Measurements from ENCODE around the gene ZNF598. TPM values are rescaled to one million over a fixed set of nuclear protein-coding genes. Genes with fewer than 3 reads are reported as not detected.

The ZNF598 gene
- total RNA-seq, result 82.0 and 83.3 TPM in 2 replicates

- intact Hi-C loops (cut with micrococcal nuclease), result loop anchor here (1.0 to 5.0 kb wide), 2 partner anchors 18 to 37 kb away; partner anchors contain the start of genes NTHL1 and TSC2
- no peaks in the 10 kb centered on the region for H3K9me3 Mint-ChIP-seq
- H3K36me3 Mint-ChIP-seq (ENCODE audit: low read depth), result peaks cover 33% of the 10 kb centered on the region
- peak; percentile 74 for DNase-seq (ENCODE audit: low spot score)
- peak within 1 kb of the TSS; percentile 97 for H3K4me3 Mint-ChIP-seq (ENCODE audit: low read depth)
- peaks cover 22% of the 10 kb centered on the region for H3K4me1 Mint-ChIP-seq (ENCODE audit: low read depth)
- H3K27ac Mint-ChIP-seq, result peak within 1 kb of the TSS; percentile 92
- no peaks in the 10 kb centered on the region for H3K27me3 Mint-ChIP-seq (ENCODE audit: low read depth)
Observed at GRCh38 chr16:2009791-2010510, at the start of gene ZNF598. Gene ZNF598, minus strand, starts transcription at chr16:2009821.

- Mint-ChIP-seq H3K27me3 (ENCODE audit: low read depth) (no peaks in the 10 kb centered on the region), H3K9me3 (no peaks in the 10 kb centered on the region), H3K27ac (no peak overlapping the region), H3K4me3 (ENCODE audit: low read depth) (no peak overlapping the region), H3K4me1 (ENCODE audit: low read depth) (no peaks in the 10 kb centered on the region), H3K36me3 (ENCODE audit: low read depth) (no peaks in the 10 kb centered on the region)
- intact Hi-C loops (cut with micrococcal nuclease), result no loop called here
- DNase-seq (ENCODE audit: low spot score), result no peak
Observed at GRCh38 chr16:2058872-2059271, 49.3 kb upstream of the ZNF598 start.

GRCh38 chr16:2058420-2058819, 48.8 kb upstream of the ZNF598 start:
- Mint-ChIP-seq H3K9me3 (no peaks in the 10 kb centered on the region), H3K4me1 (ENCODE audit: low read depth) (no peaks in the 10 kb centered on the region), H3K27ac (no peak overlapping the region), H3K4me3 (ENCODE audit: low read depth) (no peak overlapping the region), H3K27me3 (ENCODE audit: low read depth) (no peaks in the 10 kb centered on the region), H3K36me3 (ENCODE audit: low read depth) (no peaks in the 10 kb centered on the region)
- no peak for DNase-seq (ENCODE audit: low spot score)
- intact Hi-C loops (cut with micrococcal nuclease), result no loop called here

- Mint-ChIP-seq H3K27me3 (ENCODE audit: low read depth) (no peaks in the 10 kb centered on the region), H3K4me3 (ENCODE audit: low read depth) (no peak overlapping the region), H3K36me3 (ENCODE audit: low read depth) (no peaks in the 10 kb centered on the region), H3K27ac (no peak overlapping the region), H3K9me3 (no peaks in the 10 kb centered on the region), H3K4me1 (ENCODE audit: low read depth) (no peaks in the 10 kb centered on the region)
- DNase-seq (ENCODE audit: low spot score), result no peak
- intact Hi-C loops (cut with micrococcal nuclease), result no loop called here
Observed at GRCh38 chr16:2057438-2057837, 47.8 kb upstream of the ZNF598 start.

- DNase-seq (ENCODE audit: low spot score), result no peak
- Mint-ChIP-seq H3K27ac (no peak overlapping the region), H3K27me3 (ENCODE audit: low read depth) (no peaks in the 10 kb centered on the region), H3K4me3 (ENCODE audit: low read depth) (no peak overlapping the region), H3K4me1 (ENCODE audit: low read depth) (no peaks in the 10 kb centered on the region), H3K9me3 (no peaks in the 10 kb centered on the region), H3K36me3 (ENCODE audit: low read depth) (no peaks in the 10 kb centered on the region)
- intact Hi-C loops (cut with micrococcal nuclease), result no loop called here
Observed at GRCh38 chr16:2056681-2057407, 47.2 kb upstream of the ZNF598 start.

- Mint-ChIP-seq H3K4me1 (ENCODE audit: low read depth) (no peaks in the 10 kb centered on the region), H3K4me3 (ENCODE audit: low read depth) (no peak overlapping the region), H3K36me3 (ENCODE audit: low read depth) (peaks cover 3% of the 10 kb centered on the region), H3K27me3 (ENCODE audit: low read depth) (no peaks in the 10 kb centered on the region), H3K9me3 (no peaks in the 10 kb centered on the region), H3K27ac (no peak overlapping the region)
- no peak for DNase-seq (ENCODE audit: low spot score)
- intact Hi-C loops (cut with micrococcal nuclease), result no loop called here
Observed at GRCh38 chr16:2056077-2056476, 46.5 kb upstream of the ZNF598 start.

- Mint-ChIP-seq H3K27me3 (ENCODE audit: low read depth) (no peaks in the 10 kb centered on the region), H3K4me1 (ENCODE audit: low read depth) (no peaks in the 10 kb centered on the region), H3K36me3 (ENCODE audit: low read depth) (peaks cover 7% of the 10 kb centered on the region)
Observed at GRCh38 chr16:2054543-2055245, 45.1 kb upstream of the ZNF598 start.

GRCh38 chr16:2053897-2054296, 44.3 kb upstream of the ZNF598 start:
- no peak for DNase-seq (ENCODE audit: low spot score)
- Mint-ChIP-seq H3K4me3 (ENCODE audit: low read depth) (no peak overlapping the region), H3K4me1 (ENCODE audit: low read depth) (no peaks in the 10 kb centered on the region), H3K9me3 (no peaks in the 10 kb centered on the region), H3K27ac (no peak overlapping the region), H3K27me3 (ENCODE audit: low read depth) (no peaks in the 10 kb centered on the region), H3K36me3 (ENCODE audit: low read depth) (peaks cover 7% of the 10 kb centered on the region)
- intact Hi-C loops (cut with micrococcal nuclease), result no loop called here

More at GRCh38 chr16:2054543-2055245, 45.1 kb upstream of the ZNF598 start:
- Mint-ChIP-seq H3K9me3 (no peaks in the 10 kb centered on the region), H3K4me3 (ENCODE audit: low read depth) (no peak overlapping the region), H3K27ac (no peak overlapping the region)
- no peak for DNase-seq (ENCODE audit: low spot score)
- intact Hi-C loops (cut with micrococcal nuclease), result no loop called here

- peaks cover 5% of the 10 kb centered on the region for H3K4me1 Mint-ChIP-seq (ENCODE audit: low read depth)
- intact Hi-C loops (cut with micrococcal nuclease), result no loop called here
- no peak overlapping the region for H3K27ac Mint-ChIP-seq
- H3K9me3 Mint-ChIP-seq, result no peaks in the 10 kb centered on the region
- H3K4me3 Mint-ChIP-seq (ENCODE audit: low read depth), result no peak overlapping the region
- no peaks in the 10 kb centered on the region for H3K27me3 Mint-ChIP-seq (ENCODE audit: low read depth)
- DNase-seq (ENCODE audit: low spot score), result no peak
- peaks cover 7% of the 10 kb centered on the region for H3K36me3 Mint-ChIP-seq (ENCODE audit: low read depth)
Observed at GRCh38 chr16:2053211-2053610, 43.6 kb upstream of the ZNF598 start.

- DNase-seq (ENCODE audit: low spot score), result no peak
- peak overlapping the region; percentile 22 for H3K27ac Mint-ChIP-seq
- peak overlapping the region; percentile 88 for H3K4me3 Mint-ChIP-seq (ENCODE audit: low read depth)
- intact Hi-C loops (cut with micrococcal nuclease), result loop anchor here (5.0 kb wide), 1 partner anchor 41 kb away; the partner anchor contains the start of gene ZNF598
- H3K9me3 Mint-ChIP-seq, result no peaks in the 10 kb centered on the region
- H3K27me3 Mint-ChIP-seq (ENCODE audit: low read depth), result no peaks in the 10 kb centered on the region
- peaks cover 10% of the 10 kb centered on the region for H3K4me1 Mint-ChIP-seq (ENCODE audit: low read depth)
- peaks cover 9% of the 10 kb centered on the region for H3K36me3 Mint-ChIP-seq (ENCODE audit: low read depth)
Observed at GRCh38 chr16:2048116-2048543, 38.5 kb upstream of the ZNF598 start.

- Mint-ChIP-seq H3K36me3 (ENCODE audit: low read depth) (peaks cover 11% of the 10 kb centered on the region), H3K4me3 (ENCODE audit: low read depth) (peak within 1 kb of the TSS; percentile 94), H3K27ac (peak within 1 kb of the TSS; percentile 71), H3K9me3 (no peaks in the 10 kb centered on the region), H3K27me3 (ENCODE audit: low read depth) (no peaks in the 10 kb centered on the region), H3K4me1 (ENCODE audit: low read depth) (peaks cover 10% of the 10 kb centered on the region)
- intact Hi-C loops (cut with micrococcal nuclease), result loop anchor here (5.0 kb wide), 1 partner anchor 40 kb away; the partner anchor contains the start of gene ZNF598
- peak; percentile 94 for DNase-seq (ENCODE audit: low spot score)
Observed at GRCh38 chr16:2047330-2048115, 37.9 kb upstream of the ZNF598 start, which contains the start of the genes NTHL1 and TSC2. Gene NTHL1, minus strand, starts transcription at chr16:2047834. Its CDS starts 11 bp downstream, at chr16:2047823. Gene TSC2, plus strand, starts transcription at chr16:2047985. Its CDS starts 631 bp downstream, at chr16:2048616.

- Mint-ChIP-seq H3K4me1 (ENCODE audit: low read depth) (peaks cover 10% of the 10 kb centered on the region), H3K27ac (peak overlapping the region; percentile 71), H3K4me3 (ENCODE audit: low read depth) (peak overlapping the region; percentile 94), H3K9me3 (no peaks in the 10 kb centered on the region), H3K36me3 (ENCODE audit: low read depth) (peaks cover 11% of the 10 kb centered on the region), H3K27me3 (ENCODE audit: low read depth) (no peaks in the 10 kb centered on the region)
- no peak for DNase-seq (ENCODE audit: low spot score)
- intact Hi-C loops (cut with micrococcal nuclease), result loop anchor here (5.0 kb wide), 1 partner anchor 40 kb away; the partner anchor contains the start of gene ZNF598
Observed at GRCh38 chr16:2046893-2047329, 37.3 kb upstream of the ZNF598 start.
